PC-3 (cell line): Measurements from ENCODE around the gene FCRL4.

Experiments used
- EZH2 ChIP-seq: fragments of 300-600 bp; sonication (generic); IDR thresholded peaks from one replicate; pipeline ENCODE4 v1.6.1; 2017; ENCODE audit warnings: antibody characterized with exemption, mild to moderate bottlenecking, low read length; ENCODE audit not compliant: unreplicated experiment
- EZH2phosphoT487 ChIP-seq: fragments of 300-600 bp; sonication (generic); IDR thresholded peaks from 2 replicates; pipeline ENCODE4 v1.6.1; 2018; ENCODE audit warnings: mild to moderate bottlenecking, antibody characterized with exemption, low read length, borderline replicate concordance
- TF ChIP-seq, protein P1 (sequence below): fragments of 300-600 bp; sonication (generic); conservative IDR thresholded peaks from 2 replicates; pipeline ENCODE4 v1.5.1; 2017; ENCODE audit warnings: antibody characterized with exemption, low read depth, mild to moderate bottlenecking, low read length

DNA sequence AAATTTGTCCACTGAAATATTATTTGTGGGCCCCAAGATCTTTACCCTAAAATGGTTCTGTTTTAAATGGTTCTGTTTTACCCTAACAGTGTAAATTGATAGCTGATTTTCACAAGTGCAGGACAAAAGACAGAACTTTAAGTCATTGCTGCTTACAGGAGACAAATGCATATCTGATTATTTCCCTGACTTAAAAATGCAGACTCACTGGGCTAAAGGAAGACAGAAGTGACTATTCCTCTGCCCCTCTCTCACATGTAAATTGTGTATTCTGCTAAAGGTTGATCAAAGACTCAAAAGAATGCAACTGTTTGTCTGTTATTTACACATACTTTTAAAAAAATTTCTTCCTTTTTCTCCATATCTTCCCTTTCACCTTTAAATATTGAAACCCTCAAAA, 58.3 kb downstream of the FCRL4 start:
- TF ChIP-seq EZH2phosphoT487 = no peak
- TF ChIP-seq EZH2 = no peak
- TF ChIP-seq, protein P1, sequence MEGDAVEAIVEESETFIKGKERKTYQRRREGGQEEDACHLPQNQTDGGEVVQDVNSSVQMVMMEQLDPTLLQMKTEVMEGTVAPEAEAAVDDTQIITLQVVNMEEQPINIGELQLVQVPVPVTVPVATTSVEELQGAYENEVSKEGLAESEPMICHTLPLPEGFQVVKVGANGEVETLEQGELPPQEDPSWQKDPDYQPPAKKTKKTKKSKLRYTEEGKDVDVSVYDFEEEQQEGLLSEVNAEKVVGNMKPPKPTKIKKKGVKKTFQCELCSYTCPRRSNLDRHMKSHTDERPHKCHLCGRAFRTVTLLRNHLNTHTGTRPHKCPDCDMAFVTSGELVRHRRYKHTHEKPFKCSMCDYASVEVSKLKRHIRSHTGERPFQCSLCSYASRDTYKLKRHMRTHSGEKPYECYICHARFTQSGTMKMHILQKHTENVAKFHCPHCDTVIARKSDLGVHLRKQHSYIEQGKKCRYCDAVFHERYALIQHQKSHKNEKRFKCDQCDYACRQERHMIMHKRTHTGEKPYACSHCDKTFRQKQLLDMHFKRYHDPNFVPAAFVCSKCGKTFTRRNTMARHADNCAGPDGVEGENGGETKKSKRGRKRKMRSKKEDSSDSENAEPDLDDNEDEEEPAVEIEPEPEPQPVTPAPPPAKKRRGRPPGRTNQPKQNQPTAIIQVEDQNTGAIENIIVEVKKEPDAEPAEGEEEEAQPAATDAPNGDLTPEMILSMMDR = no peak
